IMR-90 (cell line): ENCODE results near the gene SOBP.
"Not testable (repeated sequence)": the region's sequence is repeated elsewhere in the genome, so short reads cannot be mapped to it uniquely, and the experiment has no call there.

ENCODE experiments used
- CEBPB ChIP-seq: IDR thresholded peaks from 2 replicates; pipeline ENCODE4 v1.6.1; 2012; ENCODE audit warnings: low read depth, low read length, improper control_type of control experiment
- CTCF ChIP-seq: conservative IDR thresholded peaks from 2 replicates; pipeline ENCODE4 v1.5.1; 2012; ENCODE audit warnings: mild to moderate bottlenecking, low read depth, low read length, improper control_type of control experiment
- MAFK ChIP-seq: IDR thresholded peaks from 2 replicates; pipeline ENCODE4 v1.6.1; 2012; ENCODE audit warnings: low read depth, low read length, improper control_type of control experiment
- MAZ ChIP-seq: IDR thresholded peaks from 2 replicates; pipeline ENCODE4 v1.6.1; 2012; ENCODE audit warnings: low read depth, mild to moderate bottlenecking, low read length, improper control_type of control experiment, moderate library complexity, borderline replicate concordance
- MXI1 ChIP-seq: IDR thresholded peaks from 2 replicates; pipeline ENCODE4 v1.6.1; 2012; ENCODE audit warnings: low read depth, mild to moderate bottlenecking, low read length, moderate library complexity, borderline replicate concordance
- POLR2A ChIP-seq: IDR thresholded peaks from 2 replicates; pipeline ENCODE4 v1.6.1; 2012; ENCODE audit warnings: mild to moderate bottlenecking, low read depth, low read length
- SMC3 ChIP-seq: fragments of 150-350 bp; IDR thresholded peaks from 2 replicates; pipeline ENCODE4 v1.6.1; 2016; ENCODE audit warnings: low read depth, mild to moderate bottlenecking, antibody characterized with exemption, low read length, moderate library complexity

GRCh38 chr6:107475826-107476225, 14.1 kb upstream of the SOBP start:
- not testable (repeated sequence) for TF ChIP-seq CTCF, MAFK, SMC3, POLR2A, CEBPB, MXI1, MAZ
